Stimulated activated CD8-positive, alpha-beta memory T cell treated with anti-CD3 and anti-CD28 coated beads, Interleukin-2, amount 100 ng/mL, for 1 hour (primary cell): ENCODE results near the gene CNN2.
"Not testable (repeated sequence)": the region's sequence is repeated elsewhere in the genome, so short reads cannot be mapped to it uniquely, and the experiment has no call there.

ENCODE experiments used
- DNase-seq, 2 donors: peaks; one replicate each; pipeline ENCODE4 v3.0.0-alpha.2; 2020; ENCODE audit warnings: low read depth in 2 of 2

CNN2 gene

GRCh38 chr19:1010586-1011510, 15.6 kb upstream of the CNN2 start:
- DNase-seq: no peak

GRCh38 chr19:1011831-1012333, 14.5 kb upstream of the CNN2 start:
- DNase-seq: no peak

DNA sequence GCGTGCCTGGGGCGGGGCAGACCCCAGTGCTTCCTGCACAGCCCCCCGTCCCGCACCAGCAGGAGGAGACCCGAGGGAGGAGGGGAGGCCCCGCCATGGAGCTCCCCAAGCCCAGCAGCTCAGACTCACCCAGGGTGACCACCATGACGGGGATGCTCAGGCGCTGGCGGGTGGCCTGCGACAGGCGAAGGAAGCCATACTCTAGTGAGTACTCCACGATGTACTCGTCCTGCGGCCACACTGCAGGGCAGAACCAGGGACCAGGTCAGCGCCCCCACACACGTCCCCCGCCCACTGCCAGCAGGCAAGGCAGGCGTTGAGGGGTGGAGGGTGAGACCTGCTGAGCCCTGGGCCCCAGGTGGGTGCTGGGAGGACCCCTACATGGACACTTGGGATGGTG, 14.1 kb upstream of the CNN2 start:
- DNase-seq: no peak

DNA sequence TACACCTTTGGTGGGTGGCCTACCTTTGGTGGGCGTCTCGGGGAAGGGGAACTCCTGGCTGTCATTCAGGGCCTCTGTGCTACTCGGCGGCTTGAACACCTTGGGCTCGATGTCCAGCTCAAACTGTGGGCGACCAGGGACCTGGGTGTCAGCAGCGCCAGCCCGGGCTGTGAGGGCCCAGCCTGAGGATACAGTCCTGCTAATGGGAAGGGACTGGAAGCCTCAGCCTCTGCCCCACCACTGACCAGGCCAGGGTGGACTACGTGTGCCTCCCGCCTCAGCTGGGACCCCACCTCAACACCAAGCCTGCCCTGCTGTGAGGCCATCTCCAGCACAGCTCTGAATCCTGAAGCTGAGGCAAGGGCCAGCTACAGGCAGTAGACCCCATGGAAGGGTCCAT, 13.2 kb upstream of the CNN2 start:
- no peak for DNase-seq

GRCh38 chr19:1014161-1015060, 12.0 kb upstream of the CNN2 start:
- DNase-seq: no peak

- DNase-seq: no peak
Observed at GRCh38 chr19:1015061-1015781, 11.2 kb upstream of the CNN2 start.

- DNase-seq: no peak
Observed at GRCh38 chr19:1015782-1016646, 10.4 kb upstream of the CNN2 start.

DNA sequence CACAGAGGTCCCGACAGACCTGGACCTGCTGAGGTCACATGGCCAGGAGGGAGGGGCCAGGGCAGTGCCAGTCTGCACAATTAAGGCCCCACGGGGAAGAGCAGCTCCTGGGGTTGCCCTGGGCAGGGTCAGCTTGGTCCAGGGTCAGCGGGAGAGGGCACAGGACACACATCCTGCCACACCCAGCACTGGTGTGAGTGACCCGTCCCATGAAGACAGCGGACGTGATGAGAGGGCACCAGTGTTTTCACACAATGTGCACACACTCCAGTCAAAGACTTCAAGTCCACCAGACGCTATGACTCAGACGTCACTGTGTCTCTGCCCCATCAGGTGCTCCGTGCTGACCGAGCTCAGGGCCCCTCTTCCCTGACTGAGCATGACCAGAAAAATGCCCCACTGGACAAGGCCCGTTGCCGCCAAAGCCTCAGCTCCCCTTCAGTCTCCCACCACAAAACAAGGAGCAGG, 9.7 kb upstream of the CNN2 start:
- no peak for DNase-seq

GRCh38 chr19:1017115-1017905, 9.1 kb upstream of the CNN2 start:
- DNase-seq: no peak

- DNase-seq: no peak
Observed at GRCh38 chr19:1017906-1018305, 8.5 kb upstream of the CNN2 start.

DNA sequence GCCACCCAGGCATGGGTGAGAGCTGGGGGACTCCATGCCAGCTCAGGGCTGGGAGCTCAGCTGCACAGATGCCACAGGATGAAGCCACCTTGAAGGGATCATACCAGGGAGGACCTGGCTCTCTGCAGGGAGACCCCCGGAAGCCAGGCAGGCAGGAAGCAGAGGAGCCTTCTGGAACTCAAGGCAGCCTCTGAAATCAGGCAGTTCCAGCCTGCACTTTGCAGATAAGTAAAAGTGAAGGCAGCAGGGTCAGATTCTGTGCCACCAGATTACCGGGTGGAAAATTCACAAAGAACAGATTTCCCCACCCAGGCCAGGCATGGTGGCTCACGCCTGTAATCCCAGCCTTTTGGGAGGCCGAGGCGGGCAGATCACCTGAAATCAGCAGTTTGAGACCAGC, 8.0 kb upstream of the CNN2 start:
- DNase-seq: no peak

DNA sequence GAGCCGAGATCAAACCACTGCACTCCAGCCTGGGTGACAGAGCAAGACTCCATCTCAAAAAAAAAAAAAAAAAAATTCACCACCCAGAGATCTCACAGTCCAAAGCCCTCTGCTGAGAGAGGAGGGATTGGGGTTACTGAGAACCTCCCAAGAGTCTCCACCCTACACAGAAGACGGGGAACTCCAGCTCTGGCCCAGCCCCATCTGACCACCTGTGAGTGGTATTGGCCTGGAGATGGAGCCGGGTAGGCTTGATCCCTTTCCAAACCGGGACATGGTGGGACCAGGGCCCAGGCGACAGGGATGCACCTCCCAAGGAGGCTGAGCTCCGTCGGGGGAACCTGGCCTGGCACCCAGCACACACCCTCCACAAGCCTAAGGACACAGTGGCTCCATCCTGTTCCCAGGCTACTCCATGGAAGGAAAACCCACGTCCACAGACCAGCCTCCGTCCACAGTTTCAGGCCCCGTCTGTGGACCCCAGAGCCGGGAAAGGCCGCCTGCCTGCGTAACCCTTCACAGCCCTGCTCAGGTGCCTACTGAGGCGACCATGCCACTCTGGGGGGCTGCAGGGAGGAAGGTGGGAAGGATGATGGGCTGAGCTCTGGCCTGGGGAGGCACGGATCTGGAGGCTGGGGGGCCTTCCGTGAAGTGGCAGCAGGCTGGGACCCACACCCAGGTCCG, 7.3 kb upstream of the CNN2 start:
- no peak for DNase-seq

DNA sequence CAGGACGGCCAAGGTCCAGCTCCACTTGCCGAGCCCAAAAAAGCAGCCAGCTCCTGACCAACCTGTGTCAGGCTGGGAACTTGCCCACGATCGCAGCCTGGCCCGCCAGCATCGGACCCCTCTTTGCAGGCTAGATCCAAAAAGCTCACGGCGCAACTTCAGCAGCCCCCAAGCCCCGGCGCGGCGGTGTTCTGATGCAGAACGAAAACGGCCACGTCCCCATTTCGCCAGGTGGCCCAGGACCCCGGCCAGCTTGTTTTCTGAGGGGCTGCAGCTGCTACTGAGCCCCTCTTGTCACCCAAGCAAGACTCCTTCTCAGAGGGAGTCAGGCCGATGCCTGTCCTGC, 6.8 kb upstream of the CNN2 start:
- DNase-seq: no peak

DNA sequence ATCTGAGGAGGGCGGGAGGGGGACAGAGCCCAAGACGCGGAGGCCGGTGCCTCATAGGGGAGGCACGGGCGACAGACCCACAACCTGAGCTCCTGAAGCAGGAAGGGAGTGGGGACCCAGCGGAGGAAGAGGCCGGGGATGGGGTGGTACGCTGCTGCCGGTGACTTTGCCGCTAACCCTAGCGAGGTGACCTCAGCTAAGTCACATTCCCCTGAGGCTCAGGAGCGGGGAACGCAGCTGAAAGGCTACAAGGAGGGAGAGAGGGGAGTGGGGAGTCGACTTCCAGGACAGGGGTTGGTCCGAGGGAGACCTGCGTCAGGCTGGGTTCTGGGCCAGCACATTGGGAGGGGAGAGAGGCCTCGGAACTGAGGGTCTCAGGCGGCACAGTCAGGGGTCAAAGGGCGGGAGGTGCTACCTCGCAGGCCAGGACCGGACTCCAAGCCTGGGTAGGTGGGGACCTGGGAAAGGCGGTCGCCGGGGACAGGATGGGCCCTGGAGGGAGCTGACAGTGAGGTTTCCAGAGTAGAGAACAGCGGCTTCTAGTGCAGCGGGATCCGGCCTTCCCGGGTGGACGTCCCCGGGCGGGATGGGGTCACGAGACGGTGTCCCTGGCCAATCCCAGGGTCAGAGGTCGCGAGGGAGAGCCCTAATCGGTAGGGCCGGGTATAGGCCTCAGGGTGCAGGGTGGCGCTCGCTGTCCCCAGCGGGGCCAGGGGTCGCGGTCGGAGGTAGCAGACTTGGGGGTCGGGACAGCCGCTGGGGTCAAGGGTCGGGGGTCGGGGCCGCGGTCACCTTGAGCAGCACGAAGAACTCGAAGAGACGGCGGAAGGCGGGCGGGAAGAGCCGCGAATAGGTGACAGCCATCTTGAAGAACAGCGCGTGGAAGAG, 6.2 kb upstream of the CNN2 start:
- DNase-seq: no peak

DNA sequence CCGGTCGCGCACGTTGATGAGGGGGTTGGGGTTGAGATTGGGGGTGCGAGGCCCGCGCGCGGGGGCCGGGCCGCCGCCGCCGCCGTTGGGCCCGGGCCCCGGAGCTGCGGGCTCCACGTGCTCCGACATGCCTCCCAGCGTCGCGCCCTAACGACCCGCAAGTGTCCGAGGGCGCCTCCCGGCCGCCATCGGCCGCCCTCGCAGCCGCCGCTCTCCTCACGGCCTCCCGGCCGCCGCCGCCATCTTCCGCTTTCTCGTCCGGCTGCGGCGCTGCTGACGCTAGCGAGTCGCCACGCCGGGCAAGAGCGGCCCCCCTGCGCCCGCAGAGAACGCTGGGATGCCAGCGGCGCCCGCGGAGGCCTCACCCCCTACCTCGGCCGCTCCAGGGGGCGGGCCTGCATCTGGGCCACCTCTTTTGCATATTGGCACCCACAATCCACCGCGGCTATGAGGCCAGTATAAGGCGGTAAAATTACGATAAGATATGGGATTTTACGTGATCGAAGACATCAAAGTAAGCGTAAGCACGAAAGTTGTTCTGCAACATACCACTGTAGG, 5.5 kb upstream of the CNN2 start, which contains the start of gene TMEM259:
Gene TMEM259, minus strand, starts transcription at position 256 of the 558 bp plus-strand sequence. Its CDS starts 127 bp downstream, at position 129.
- DNase-seq: peak; percentile 94 to 97

GRCh38 chr19:1023883-1024188, 2.6 kb upstream of the CNN2 start:
- not testable (repeated sequence) for DNase-seq

DNA sequence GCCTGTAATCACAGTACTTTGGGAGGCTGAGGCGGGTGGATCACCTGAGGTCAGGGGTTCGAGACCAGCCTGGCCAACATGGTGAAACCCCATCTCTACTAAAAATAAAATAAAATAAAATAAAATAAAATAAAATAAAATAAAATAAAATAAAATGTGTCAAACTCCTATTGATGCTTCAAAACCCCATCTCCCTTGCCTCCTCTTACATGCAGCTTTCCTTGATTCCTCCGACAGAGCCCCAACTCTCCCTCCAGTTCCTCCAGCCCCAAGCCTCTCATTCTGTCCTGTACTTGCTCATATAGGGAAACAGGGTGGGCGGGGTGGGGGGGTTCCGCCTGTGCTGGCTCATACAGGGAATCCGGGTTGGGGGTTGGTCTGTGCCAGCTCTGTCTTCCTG, 1.3 kb upstream of the CNN2 start:
- not testable (repeated sequence) for DNase-seq
